GM18858 (cell line): ENCODE measurements around the gene LINC01488.

ENCODE experiments used
- ATAC-seq: cut with Tn5 transposase; IDR thresholded peaks from one replicate; pipeline ENCODE4 v1.9.1; 2021; ENCODE audit not compliant: unreplicated experiment

Gene LINC01488

GRCh38 chr11:69444381-69445130 is 36.9 kb upstream of the LINC01488 start:
- no peak for ATAC-seq

- ATAC-seq: no peak
These were observed 36.4 kb upstream of the LINC01488 start for GRCh38 chr11:69445131-69445470.

- no peak for ATAC-seq
These were observed 35.4 kb upstream of the LINC01488 start for GRCh38 chr11:69446108-69446507.

GRCh38 chr11:69447786-69448185 is 33.7 kb upstream of the LINC01488 start:
- no peak for ATAC-seq

GRCh38 chr11:69448471-69449284 is 32.8 kb upstream of the LINC01488 start:
- no peak for ATAC-seq

- ATAC-seq: no peak
These were observed 32.0 kb upstream of the LINC01488 start for GRCh38 chr11:69449320-69450063.

- ATAC-seq: no peak
These were observed 31.2 kb upstream of the LINC01488 start for GRCh38 chr11:69450064-69450856.

- no peak for ATAC-seq
These were observed 30.6 kb upstream of the LINC01488 start for GRCh38 chr11:69450857-69451220.

GRCh38 chr11:69451289-69451688 is 30.2 kb upstream of the LINC01488 start:
- ATAC-seq: no peak

GRCh38 chr11:69452206-69452987 is 29.1 kb upstream of the LINC01488 start:
- ATAC-seq: no peak

GRCh38 chr11:69453151-69453550 is 28.3 kb upstream of the LINC01488 start:
- ATAC-seq: no peak

GRCh38 chr11:69454018-69454417 is 27.4 kb upstream of the LINC01488 start:
- ATAC-seq: no peak

GRCh38 chr11:69455969-69456368 is 25.5 kb upstream of the LINC01488 start:
- ATAC-seq: no peak

- no peak for ATAC-seq
These were observed 24.8 kb upstream of the LINC01488 start for GRCh38 chr11:69456712-69457111.

GRCh38 chr11:69459848-69460539 is 21.5 kb upstream of the LINC01488 start:
- no peak for ATAC-seq

- ATAC-seq: no peak
These were observed 20.8 kb upstream of the LINC01488 start for GRCh38 chr11:69460540-69461257.

- ATAC-seq: no peak
These were observed 20.0 kb upstream of the LINC01488 start for GRCh38 chr11:69461272-69461962.
